Ovary (tissue), 3 donors: ENCODE results near the gene PCF11.

Experiments
- CTCF ChIP-seq, 3 donors: fragments of 450-650 bp in 2 of 3; fragments of 200-600 bp in 1 of 3; IDR thresholded peaks; one replicate each; pipeline versions ENCODE4 v1.5.1 to v1.8.0; 2016 to 2022; ENCODE audit warnings: antibody characterized with exemption in 3 of 3, mild to moderate bottlenecking in 1 of 3
- EP300 ChIP-seq: sonication (generic); formaldehyde crosslinking; IDR thresholded peaks from one replicate; pipeline ENCODE4 v1.6.1; 2017; ENCODE audit warnings: antibody characterized with exemption
- POLR2A ChIP-seq: fragments of 450-650 bp; IDR thresholded peaks from one replicate; pipeline ENCODE4 v1.6.1; 2017; ENCODE audit warnings: antibody characterized with exemption, mild to moderate bottlenecking, moderate library complexity
- donor health status: DM: no; HTN: no; CAD: no.

- no peak for TF ChIP-seq CTCF (IDR thresholded peaks at IDR 0.05)
- TF ChIP-seq POLR2A, result no peak
- TF ChIP-seq EP300, result no peak
Measured at GRCh38 chr11:83172551-83172950, 15.6 kb downstream of the PCF11 start.
